ENCODE results near the gene RCBTB2.

The RCBTB2 gene

DNA sequence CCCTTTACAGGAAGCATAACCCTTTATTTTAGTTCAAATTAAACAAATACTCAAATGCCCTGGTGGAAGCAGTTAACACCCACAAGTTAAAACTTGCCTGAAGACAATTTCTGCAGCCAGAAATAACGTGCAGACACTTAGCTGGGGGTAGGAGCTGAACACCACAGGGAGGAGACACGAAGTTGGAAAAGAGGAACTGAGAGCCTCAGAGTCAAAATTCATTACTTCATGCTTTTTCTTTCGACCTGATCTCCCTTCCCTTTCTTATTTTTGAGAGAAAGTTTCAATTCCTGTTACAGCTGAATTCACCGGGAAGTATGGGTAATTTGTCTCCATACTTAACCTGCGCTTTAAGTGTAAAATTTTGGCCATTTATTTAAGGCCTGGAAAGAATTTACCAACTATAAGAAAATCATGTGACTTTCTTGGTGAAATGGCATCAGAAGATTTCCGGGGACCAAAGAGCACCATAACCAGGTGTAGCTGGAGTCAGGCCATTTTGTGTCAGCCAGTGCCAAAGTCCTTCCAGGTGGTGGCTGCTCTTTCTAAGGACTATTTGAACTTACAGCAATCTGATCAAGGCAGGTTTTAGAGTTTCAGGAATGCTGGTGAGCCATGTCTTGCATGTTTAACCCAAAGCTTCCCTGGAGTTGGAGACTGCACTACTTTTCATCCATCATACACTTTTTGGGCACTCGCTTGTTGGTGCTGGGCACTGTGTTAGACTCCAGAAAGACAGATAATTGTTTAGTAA lies 46.5 kb upstream of the RCBTB2 start:
- Histone ChIP-seq H3K27ac (ENCODE audit: extremely low read depth, low read depth, low read length) (no peak overlapping the region), H3K36me3 (ENCODE audit: control insufficient read depth in 2 of 2, insufficient read depth in 1 of 2, low read length in 2 of 2) (no peaks in the 10 kb centered on the region), H3K4me3 (ENCODE audit: low read depth, low read length) (no peak overlapping the region), H3K9me3 (ENCODE audit: control insufficient read depth, insufficient read depth, low read depth, low read length) (no peaks in the 10 kb centered on the region), H3K4me1 (ENCODE audit: control insufficient read depth, insufficient read depth, low read length) (no peaks in the 10 kb centered on the region)
- ChIA-PET POLR2A (interaction anchor here (0.9 kb wide), 1 partner anchor 541 kb away, joined by 4 read pairs; no protein-coding TSS in a partner anchor), CTCF (interaction anchor here (0.6 to 3.2 kb wide), 14 partner anchors 11 to 1532 kb away, joined by 3 to 30 read pairs (median 4); partner anchors contain the start of gene NUDT15)
- 0 out of 2 replicates have a peak, but pooled peaks have one; percentile 18 for TF ChIP-seq GLIS1 (tag by site-specific recombination; IDR thresholded peaks at IDR 0.05)
- no peak for TF ChIP-seq ZNF10 (tag by site-specific recombination; IDR thresholded peaks at IDR 0.05)
- TF ChIP-seq, protein P1, sequence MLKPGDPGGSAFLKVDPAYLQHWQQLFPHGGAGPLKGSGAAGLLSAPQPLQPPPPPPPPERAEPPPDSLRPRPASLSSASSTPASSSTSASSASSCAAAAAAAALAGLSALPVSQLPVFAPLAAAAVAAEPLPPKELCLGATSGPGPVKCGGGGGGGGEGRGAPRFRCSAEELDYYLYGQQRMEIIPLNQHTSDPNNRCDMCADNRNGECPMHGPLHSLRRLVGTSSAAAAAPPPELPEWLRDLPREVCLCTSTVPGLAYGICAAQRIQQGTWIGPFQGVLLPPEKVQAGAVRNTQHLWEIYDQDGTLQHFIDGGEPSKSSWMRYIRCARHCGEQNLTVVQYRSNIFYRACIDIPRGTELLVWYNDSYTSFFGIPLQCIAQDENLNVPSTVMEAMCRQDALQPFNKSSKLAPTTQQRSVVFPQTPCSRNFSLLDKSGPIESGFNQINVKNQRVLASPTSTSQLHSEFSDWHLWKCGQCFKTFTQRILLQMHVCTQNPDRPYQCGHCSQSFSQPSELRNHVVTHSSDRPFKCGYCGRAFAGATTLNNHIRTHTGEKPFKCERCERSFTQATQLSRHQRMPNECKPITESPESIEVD (tag by site-specific recombination; IDR thresholded peaks at IDR 0.05), result peak; percentile 35; the same call in 1 of the 2 replicates

DNA sequence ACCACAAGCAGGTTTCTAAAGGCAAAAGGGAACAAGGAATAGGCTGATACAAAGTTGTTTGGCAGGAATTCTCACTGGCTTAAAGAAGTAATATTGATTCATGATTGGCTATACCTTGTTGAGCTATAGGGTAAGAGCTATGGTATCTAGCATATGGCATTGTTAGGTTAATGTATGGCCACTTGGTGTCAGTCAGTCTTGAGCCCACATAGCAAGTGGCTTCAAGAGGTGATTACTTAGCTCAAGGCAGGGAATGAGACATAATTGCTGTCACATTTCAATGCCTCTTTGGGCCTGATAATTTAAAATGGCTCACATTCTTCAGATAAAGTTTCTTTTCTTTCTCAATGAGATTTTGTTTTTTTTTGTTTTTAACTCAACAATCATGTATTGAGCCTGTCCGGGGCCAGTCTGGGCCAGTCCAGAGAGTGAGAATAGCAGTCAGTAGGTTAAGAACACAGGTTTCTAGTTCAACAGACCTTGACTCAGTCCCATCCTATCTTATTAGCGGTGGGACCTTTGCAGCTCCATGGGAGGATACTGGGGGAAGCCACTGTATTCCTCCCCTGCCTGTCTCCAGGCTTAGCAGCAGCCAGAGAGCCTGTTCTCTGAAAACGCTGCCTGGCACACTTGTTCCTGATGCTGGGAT lies 45.8 kb upstream of the RCBTB2 start:
- TF ChIP-seq KLF16 (tag by site-specific recombination; IDR thresholded peaks at IDR 0.05), result no peak
- no peak for TF ChIP-seq ZNF175 (tag by site-specific recombination; IDR thresholded peaks at IDR 0.05)
- TF ChIP-seq ZBTB17 (tag by site-specific recombination; IDR thresholded peaks at IDR 0.05), result no peak
- no peak for TF ChIP-seq CTCF (tag by site-specific recombination; IDR thresholded peaks at IDR 0.05)
- TF ChIP-seq ZNF112 (tag by site-specific recombination; IDR thresholded peaks at IDR 0.05), result no peak
- TF ChIP-seq ZSCAN23 (tag by site-specific recombination; IDR thresholded peaks at IDR 0.05), result no peak
- no peak for TF ChIP-seq BCL6B (tag by site-specific recombination; IDR thresholded peaks at IDR 0.05)
- TF ChIP-seq OVOL3 (tag by site-specific recombination; IDR thresholded peaks at IDR 0.05), result no peak
- TF ChIP-seq AEBP2 (tag by site-specific recombination; IDR thresholded peaks at IDR 0.05; ENCODE audit: borderline replicate concordance), result no peak
- Histone ChIP-seq H3K36me3 (ENCODE audit: control insufficient read depth in 2 of 2, insufficient read depth in 1 of 2, low read length in 2 of 2) (no peaks in the 10 kb centered on the region), H3K4me3 (ENCODE audit: low read depth, low read length) (no peak overlapping the region), H3K27ac (ENCODE audit: extremely low read depth, low read depth, low read length) (no peak overlapping the region), H3K4me1 (ENCODE audit: control insufficient read depth, insufficient read depth, low read length) (no peaks in the 10 kb centered on the region), H3K9me3 (ENCODE audit: control insufficient read depth, insufficient read depth, low read depth, low read length) (no peaks in the 10 kb centered on the region)
- ChIA-PET CTCF (interaction anchor here (0.7 to 3.2 kb wide), 4 partner anchors 177 to 472 kb away, joined by 3 to 16 read pairs (median 4); no protein-coding TSS in a partner anchor), POLR2A (no interaction called here)

DNA sequence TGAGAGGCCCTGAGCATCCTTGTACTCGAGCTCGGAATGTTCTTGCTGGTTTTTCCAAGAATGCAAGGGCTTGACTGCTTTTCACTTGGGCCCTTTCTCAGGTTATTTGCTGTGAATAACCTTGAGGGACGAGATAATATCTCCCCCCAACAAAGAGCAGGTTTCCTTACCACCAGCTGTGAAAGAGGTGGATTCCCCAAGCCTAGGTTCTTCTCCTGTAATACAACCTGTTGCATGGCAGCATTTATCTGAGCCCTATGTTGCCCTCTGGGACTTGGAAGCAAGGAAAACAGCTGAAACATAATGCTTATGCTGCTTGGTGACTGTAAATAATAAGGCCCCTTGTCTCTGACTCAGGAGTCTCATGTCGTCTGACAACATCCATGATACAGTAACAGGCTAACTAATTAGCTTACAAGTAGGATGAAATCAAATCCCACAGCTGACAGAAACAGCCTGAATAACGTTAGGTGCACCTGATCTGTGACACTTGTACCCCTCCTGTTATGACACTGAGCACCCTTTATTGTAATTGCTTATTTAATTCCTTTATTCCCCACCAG lies 43.6 kb upstream of the RCBTB2 start:
- CTCF ChIA-PET, result interaction anchor here (0.6 kb wide), 2 partner anchors 194 to 274 kb away, joined by 3 to 7 read pairs; no protein-coding TSS in a partner anchor
- TF ChIP-seq SCRT2 (tag by site-specific recombination; IDR thresholded peaks at IDR 0.05), result peak; percentile 80
- TF ChIP-seq ZNF785 (tag by site-specific recombination; IDR thresholded peaks at IDR 0.05), result no peak
- Histone ChIP-seq H3K9me3 (ENCODE audit: control insufficient read depth, insufficient read depth, low read depth, low read length) (no peaks in the 10 kb centered on the region), H3K36me3 (ENCODE audit: control insufficient read depth in 2 of 2, insufficient read depth in 1 of 2, low read length in 2 of 2) (no peaks in the 10 kb centered on the region), H3K4me1 (ENCODE audit: control insufficient read depth, insufficient read depth, low read length) (no peaks in the 10 kb centered on the region), H3K4me3 (ENCODE audit: low read depth, low read length) (no peak overlapping the region), H3K27ac (ENCODE audit: extremely low read depth, low read depth, low read length) (no peak overlapping the region)
- POLR2A ChIA-PET, result interaction anchor here (1.2 kb wide), 1 partner anchor 44 kb away, joined by 3 read pairs; the partner anchor contains the start of gene RCBTB2
